Right lobe of liver (tissue), 4 donors: Measurements from ENCODE around the gene PHTF1.

Experiments used
- POLR2A ChIP-seq: fragments of 450-650 bp; IDR thresholded peaks from one replicate; pipeline ENCODE4 v1.6.1; 2017; ENCODE audit warnings: antibody characterized with exemption, mild to moderate bottlenecking
- TF ChIP-seq, protein P1 (sequence below), 4 donors: fragments of 200-600 bp in 3 of 4; fragments of 450-650 bp in 1 of 4; IDR thresholded peaks; one replicate each; pipeline versions ENCODE4 v1.5.1 to v1.8.0; 2016 to 2022; ENCODE audit warnings: antibody characterized with exemption in 4 of 4, mild to moderate bottlenecking in 2 of 4
- donor health status: DM: no; HTN: no; CAD: no.
- donor health status: DM: no; HTN: no; CAD: no.
- donor health status: DM: no; HTN: yes; CAD: no.

DNA sequence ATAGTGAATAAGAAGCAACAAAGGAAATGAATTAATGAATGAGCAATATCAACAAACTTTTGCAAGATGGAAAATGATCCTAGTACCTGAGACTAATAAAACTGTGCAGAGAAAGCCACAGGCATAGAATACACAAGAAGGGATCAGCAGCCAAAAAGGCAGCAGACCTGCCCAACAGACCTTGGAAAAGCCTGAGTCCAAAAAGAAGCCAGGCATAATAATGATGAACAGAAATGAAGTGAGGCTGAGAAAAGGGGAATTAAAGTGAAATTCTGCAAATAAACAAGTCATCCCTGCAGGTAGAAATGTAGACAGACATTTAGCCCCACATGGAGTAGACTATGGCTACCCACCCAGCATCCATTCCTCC lies 10.3 kb upstream of the PHTF1 start:
- TF ChIP-seq POLR2A, result no peak
- TF ChIP-seq, protein P1, sequence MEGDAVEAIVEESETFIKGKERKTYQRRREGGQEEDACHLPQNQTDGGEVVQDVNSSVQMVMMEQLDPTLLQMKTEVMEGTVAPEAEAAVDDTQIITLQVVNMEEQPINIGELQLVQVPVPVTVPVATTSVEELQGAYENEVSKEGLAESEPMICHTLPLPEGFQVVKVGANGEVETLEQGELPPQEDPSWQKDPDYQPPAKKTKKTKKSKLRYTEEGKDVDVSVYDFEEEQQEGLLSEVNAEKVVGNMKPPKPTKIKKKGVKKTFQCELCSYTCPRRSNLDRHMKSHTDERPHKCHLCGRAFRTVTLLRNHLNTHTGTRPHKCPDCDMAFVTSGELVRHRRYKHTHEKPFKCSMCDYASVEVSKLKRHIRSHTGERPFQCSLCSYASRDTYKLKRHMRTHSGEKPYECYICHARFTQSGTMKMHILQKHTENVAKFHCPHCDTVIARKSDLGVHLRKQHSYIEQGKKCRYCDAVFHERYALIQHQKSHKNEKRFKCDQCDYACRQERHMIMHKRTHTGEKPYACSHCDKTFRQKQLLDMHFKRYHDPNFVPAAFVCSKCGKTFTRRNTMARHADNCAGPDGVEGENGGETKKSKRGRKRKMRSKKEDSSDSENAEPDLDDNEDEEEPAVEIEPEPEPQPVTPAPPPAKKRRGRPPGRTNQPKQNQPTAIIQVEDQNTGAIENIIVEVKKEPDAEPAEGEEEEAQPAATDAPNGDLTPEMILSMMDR (IDR thresholded peaks at IDR 0.05), result no peak
